H9 (cell line): ENCODE measurements around the gene KIAA0825. TPM values are rescaled to one million over a fixed set of nuclear protein-coding genes. Genes with fewer than 3 reads are reported as not detected.

Experiments
- DNase-seq: peaks from one replicate; pipeline ENCODE4 v3.0.0-alpha.2; 2017
- H2AFZ ChIP-seq: one replicate; pipeline ENCODE4 v1.6.1; 2013; ENCODE audit warnings: mild to moderate bottlenecking, low read length, control low read depth, moderate library complexity
- H2AK5ac ChIP-seq: 2 replicates; pipeline ENCODE4 v1.6.1; 2013; ENCODE audit warnings: low read length, control low read depth, mixed read lengths; ENCODE audit not compliant: insufficient read length
- H2BK120ac ChIP-seq: one replicate; pipeline ENCODE4 v1.6.1; 2013; ENCODE audit warnings: low read depth, mild to moderate bottlenecking, low read length, control low read depth, inconsistent platforms; ENCODE audit not compliant: poor library complexity, severe bottlenecking
- H2BK12ac ChIP-seq: 2 replicates; pipeline ENCODE4 v1.6.1; 2013; ENCODE audit warnings: low read length, control low read depth, mixed read lengths, low read depth; ENCODE audit not compliant: insufficient read length
- H2BK15ac ChIP-seq: 2 replicates; pipeline ENCODE4 v1.6.1; 2013; ENCODE audit warnings: low read depth, low read length, control low read depth
- H2BK20ac ChIP-seq: one replicate; pipeline ENCODE4 v1.6.1; 2013; ENCODE audit warnings: low read depth, mild to moderate bottlenecking, low read length, control low read depth, inconsistent platforms; ENCODE audit not compliant: poor library complexity, severe bottlenecking
- H2BK5ac ChIP-seq: 2 replicates; pipeline ENCODE4 v1.6.1; 2013; ENCODE audit warnings: low read length, control low read depth, mixed read lengths; ENCODE audit not compliant: insufficient read length
- H3K14ac ChIP-seq: 2 replicates; pipeline ENCODE4 v1.6.1; 2013; ENCODE audit warnings: low read length, control low read depth; ENCODE audit not compliant: insufficient read depth
- H3K18ac ChIP-seq: 2 replicates; pipeline ENCODE4 v1.6.1; 2013; ENCODE audit warnings: low read depth, mild to moderate bottlenecking, mixed read lengths, low read length, control low read depth; ENCODE audit not compliant: insufficient read length
- H3K23ac ChIP-seq: 2 replicates; pipeline ENCODE4 v1.6.1; 2013; ENCODE audit warnings: low read length, control low read depth, mixed read lengths, low read depth; ENCODE audit not compliant: insufficient read length
- H3K23me2 ChIP-seq: 2 replicates; pipeline ENCODE4 v1.6.1; 2013; ENCODE audit warnings: low read depth, mild to moderate bottlenecking, mixed read lengths, low read length, control low read depth; ENCODE audit not compliant: insufficient read length, poor library complexity, severe bottlenecking
- H3K27ac ChIP-seq: 2 replicates; pipeline ENCODE4 v1.5.1; 2013; ENCODE audit warnings: low read length, control low read depth, mixed read lengths, low read depth; ENCODE audit not compliant: insufficient read length
- H3K27me3 ChIP-seq: 2 replicates; pipeline ENCODE4 v1.6.1; 2013; ENCODE audit warnings: low read length, control low read depth, inconsistent platforms; ENCODE audit not compliant: insufficient read depth
- H3K4ac ChIP-seq: 2 replicates; pipeline ENCODE4 v1.6.1; 2013; ENCODE audit warnings: low read depth, mild to moderate bottlenecking, control low read depth, inconsistent platforms, low read length, moderate library complexity
- H3K4me1 ChIP-seq: 2 replicates; pipeline ENCODE4 v1.6.1; 2013; ENCODE audit warnings: low read length, control low read depth, inconsistent platforms; ENCODE audit not compliant: insufficient read depth
- H3K4me2 ChIP-seq: 2 replicates; pipeline ENCODE4 v1.6.1; 2013; ENCODE audit warnings: low read length, control low read depth, mixed read lengths; ENCODE audit not compliant: insufficient read length, insufficient read depth
- H3K56ac ChIP-seq: 2 replicates; pipeline ENCODE4 v1.6.1; 2013; ENCODE audit warnings: low read depth, mild to moderate bottlenecking, mixed read lengths, low read length, control low read depth; ENCODE audit not compliant: insufficient read length
- H3K79me1 ChIP-seq: 2 replicates; pipeline ENCODE4 v1.6.1; 2013; ENCODE audit warnings: low read depth, mild to moderate bottlenecking, moderate library complexity, low read length, control low read depth, inconsistent platforms; ENCODE audit not compliant: insufficient read depth, poor library complexity, severe bottlenecking
- H3K79me2 ChIP-seq: 2 replicates; pipeline ENCODE4 v1.6.1; 2013; ENCODE audit warnings: low read length, control low read depth, inconsistent platforms; ENCODE audit not compliant: insufficient read depth
- H3K9ac ChIP-seq: 2 replicates; pipeline ENCODE4 v1.6.1; 2013; ENCODE audit warnings: low read length, control low read depth, mixed read lengths; ENCODE audit not compliant: insufficient read length; ENCODE audit errors: extremely low read depth
- H3K9me3 ChIP-seq: one replicate; pipeline ENCODE4 v1.6.1; 2013; ENCODE audit warnings: low read depth, low read length, inconsistent platforms; ENCODE audit not compliant: control insufficient read depth
- H3T11ph ChIP-seq: one replicate; pipeline ENCODE4 v1.6.1; 2013; ENCODE audit warnings: mild to moderate bottlenecking, low read length, control low read depth, inconsistent platforms
- H4K20me1 ChIP-seq: one replicate; pipeline ENCODE4 v1.6.1; 2013; ENCODE audit not compliant: control insufficient read depth, insufficient read length, insufficient read depth
- H4K5ac ChIP-seq: 2 replicates; pipeline ENCODE4 v1.6.1; 2013; ENCODE audit warnings: low read depth, mild to moderate bottlenecking, mixed read lengths, low read length, control low read depth; ENCODE audit not compliant: insufficient read length
- H4K8ac ChIP-seq: replicated peaks from 2 replicates; pipeline ENCODE4 v1.6.1; 2013; ENCODE audit warnings: low read length, control low read depth, mixed read lengths, low read depth; ENCODE audit not compliant: insufficient read length
- H4K91ac ChIP-seq: 2 replicates; pipeline ENCODE4 v1.6.1; 2013; ENCODE audit warnings: low read depth, mild to moderate bottlenecking, moderate library complexity, mixed read lengths, low read length, control low read depth; ENCODE audit not compliant: insufficient read length
- H3K27ac Mint-ChIP-seq, 3 experiments: 2 replicates in 2 of 3; 3 replicates in 1 of 3; pipeline ENCODE4 v1.8.0; 2020 to 2021; ENCODE audit warnings: mixed read lengths in 3 of 3, mild to moderate bottlenecking in 1 of 3, moderate library complexity in 1 of 3
- H3K27me3 Mint-ChIP-seq: 2 replicates; pipeline ENCODE4 v1.8.0; 2021; ENCODE audit warnings: low read depth, mild to moderate bottlenecking, moderate library complexity, mixed read lengths
- H3K36me3 Mint-ChIP-seq, 3 experiments: 2 replicates in 2 of 3; 3 replicates in 1 of 3; pipeline ENCODE4 v1.8.0; 2020 to 2021; ENCODE audit warnings: low read depth in 3 of 3, mixed read lengths in 3 of 3; ENCODE audit not compliant: insufficient read depth in 1 of 3
- H3K4me1 Mint-ChIP-seq, 2 experiments: 2 replicates each; pipeline ENCODE4 v1.8.0; 2020; ENCODE audit warnings: mixed read lengths in 2 of 2
- H3K4me3 Mint-ChIP-seq, 2 experiments: 2 replicates in 1 of 2; 3 replicates in 1 of 2; pipeline ENCODE4 v1.8.0; 2020 to 2021; ENCODE audit warnings: mild to moderate bottlenecking in 2 of 2, mixed read lengths in 2 of 2, moderate library complexity in 1 of 2
- H3K9me3 Mint-ChIP-seq, 2 experiments: 2 replicates in 1 of 2; 3 replicates in 1 of 2; pipeline ENCODE4 v1.8.0; 2020; ENCODE audit warnings: mild to moderate bottlenecking in 2 of 2, mixed read lengths in 2 of 2, moderate library complexity in 1 of 2
- CTCF ChIP-seq: fragments of 200-600 bp; sonication (generic); conservative IDR thresholded peaks from 3 replicates; pipeline ENCODE4 v1.8.0; 2021; ENCODE audit warnings: antibody characterized with exemption, mild to moderate bottlenecking
- WGBS: extraction: QIAGEN DNeasy Blood & Tissue Kit; methylation state at CpG from one replicate; pipeline ENCODE4 v1.1.7; 2013; ENCODE audit warnings: missing lambda C conversion rate, low lambda C conversion rate, mixed read lengths; ENCODE audit not compliant: insufficient read length; ENCODE audit errors: extremely low coverage; 5-methylcytosine and 5-hydroxymethylcytosine counted together
- total RNA-seq: library from RNA; stranded (reverse); gene quantifications from 2 replicates; pipeline ENCODE4 v1.2.1, GENCODE V29; 2021

KIAA0825 gene
- total RNA-seq, 1 experiment from 2014 or later = 1.8 TPM

DNA sequence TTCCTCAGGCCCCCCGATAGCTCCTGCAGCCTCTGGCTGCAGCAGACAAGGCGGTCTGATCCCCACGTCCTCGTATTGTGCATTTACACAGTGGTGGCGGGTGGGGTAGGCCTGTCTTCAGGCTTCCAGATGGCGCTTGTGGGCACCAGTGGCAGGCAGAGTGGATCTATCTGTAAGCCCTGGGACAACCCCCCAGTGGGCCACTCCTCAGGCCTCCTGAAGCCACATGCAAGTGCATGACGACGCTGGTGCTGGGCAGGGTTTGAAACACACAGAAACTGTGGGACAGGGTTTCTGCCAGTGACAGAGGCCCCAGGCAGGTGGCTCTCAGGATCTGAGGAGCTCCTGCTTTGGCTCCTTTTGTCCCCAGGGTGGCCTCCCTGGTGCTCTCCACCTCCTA, 42.1 kb upstream of the KIAA0825 start:
- Histone ChIP-seq H3K14ac (no peak overlapping the region), H3K27me3 (no peaks in the 10 kb centered on the region), H2AFZ (no peak overlapping the region), H2BK20ac (no peak overlapping the region), H2AK5ac (no peak overlapping the region), H3K4me1 (no peaks in the 10 kb centered on the region), H3K79me1 (peaks cover 3% of the 10 kb centered on the region), H2BK5ac (no peak overlapping the region), H3K4me2 (no peak overlapping the region), H3K9me3 (no peaks in the 10 kb centered on the region), H3T11ph (no peak overlapping the region), H3K79me2 (no peaks in the 10 kb centered on the region), H2BK12ac (no peak overlapping the region), H4K91ac (no peak overlapping the region), H2BK120ac (no peak overlapping the region), H3K9ac (no peak overlapping the region), H3K18ac (no peak overlapping the region), H3K23me2 (no peaks in the 10 kb centered on the region), H2BK15ac (no peak overlapping the region), H4K20me1 (no peaks in the 10 kb centered on the region), H4K5ac (no peak overlapping the region), H3K27ac (no peak overlapping the region), H3K23ac (no peak overlapping the region), H3K4ac (no peak overlapping the region), H3K56ac (no peak overlapping the region), H4K8ac (no peak overlapping the region)
- no peak overlapping the region; a peak in 1 of 7 replicates for H3K27ac Mint-ChIP-seq
- DNase-seq = no peak
- WGBS = no CpG with 5 or more reads among the region's 8 CpGs
- H3K27me3 Mint-ChIP-seq = no peaks in the 10 kb centered on the region
- TF ChIP-seq CTCF = no peak
- no peak overlapping the region for H3K4me3 Mint-ChIP-seq
- peaks cover 21 to 30% of the 10 kb centered on the region in 2 experiments; a peak in 4 of 5 replicates for H3K9me3 Mint-ChIP-seq
- H3K36me3 Mint-ChIP-seq = peaks cover 41 to 56% (median 46%) of the 10 kb centered on the region in 3 experiments
- H3K4me1 Mint-ChIP-seq = no peaks in the 10 kb centered on the region
